HepG2 (cell line): ENCODE measurements around the gene FAM78A. TPM values are rescaled to one million over a fixed set of nuclear protein-coding genes. Genes with fewer than 3 reads are reported as not detected.

Experiments
- ATAC-seq: fragments of 200-7000 bp; cut with Tn5 transposase; 3 replicates; pipeline ENCODE4 v1.9.1; 2020; ENCODE audit warnings: mild to moderate bottlenecking, moderate library complexity
- BruUV-seq: library from RNA; stranded (reverse); fragments of 400-500 nt; replicated peaks from 2 replicates; lab custom pipeline; 2021; lab: Mats Ljungman, UMichigan
- CTCF ChIA-PET: fragments of 300-600 bp; formaldehyde crosslinking; extraction: SDS; loops from one replicate; lab custom pipeline; 2021; ENCODE audit warnings: low total read pairs, inconsistent platforms, low intra/inter-chr PET ratio; lab: Yijun Ruan, JAX
- POLR2A ChIA-PET: fragments of 350-600 bp; sonication (Branson Sonifier 250); formaldehyde crosslinking; loops from one replicate; lab custom pipeline; 2020; ENCODE audit warnings: antibody characterized with exemption, inconsistent platforms; lab: Yijun Ruan, JAX
- DNase-seq: peaks from one replicate; pipeline ENCODE4 v3.0.0-alpha.2; 2015; ENCODE audit warnings: low spot score
- FAIRE-seq: peaks from 3 replicates; lab custom pipeline; 2011; peaks lifted over from hg19 to GRCh38; lab: Jason Lieb, UNC
- H2AFZ ChIP-seq: one replicate; pipeline ENCODE4 v1.6.1; 2011; ENCODE audit warnings: low read length, inconsistent platforms
- H3K27ac ChIP-seq: fragments of 300-600 bp; 3 replicates; pipeline ENCODE4 v1.8.0; 2011; ENCODE audit warnings: mixed run types, mild to moderate bottlenecking, mixed read lengths, low read length, inconsistent platforms; ENCODE audit not compliant: insufficient read depth; ENCODE audit errors: extremely low read length
- H3K27me3 ChIP-seq, 2 experiments: fragments of 200-600 bp in 1 of 2; 2 replicates in 1 of 2; 3 replicates in 1 of 2; pipeline versions ENCODE4 v1.6.0 to v1.8.0; 2011; ENCODE audit warnings: low read length in 2 of 2, mild to moderate bottlenecking in 2 of 2, moderate library complexity in 2 of 2, inconsistent platforms in 1 of 2; ENCODE audit not compliant: insufficient read depth in 2 of 2, control insufficient read depth in 1 of 2
- H3K36me3 ChIP-seq, 2 experiments: fragments of 200-600 bp in 1 of 2; replicated peaks in 1 of 2; 2 replicates in 1 of 2; 3 replicates in 1 of 2; pipeline versions ENCODE4 v1.5.1 to v1.8.0; 2011; ENCODE audit warnings: low read length in 2 of 2, inconsistent platforms in 1 of 2; ENCODE audit not compliant: insufficient read depth in 2 of 2, control insufficient read depth in 1 of 2
- H3K4me1 ChIP-seq: 2 replicates; pipeline ENCODE4 v1.5.1; 2012; ENCODE audit warnings: low read length, inconsistent platforms; ENCODE audit not compliant: insufficient read depth
- H3K4me2 ChIP-seq: 2 replicates; pipeline ENCODE4 v1.6.0; 2011; ENCODE audit warnings: low read depth, low read length, inconsistent platforms
- H3K4me3 ChIP-seq, 3 experiments: fragments of 200-600 bp in 1 of 3; sonication (generic), shearing (Covaris generic) in 1 of 3; replicated peaks in 1 of 3; 2 replicates each; pipeline ENCODE4 v1.5.1; 2011 to 2016; ENCODE audit warnings: low read length in 3 of 3, inconsistent platforms in 2 of 3, low read depth in 2 of 3, mild to moderate bottlenecking in 2 of 3, control low read depth in 1 of 3, mixed read lengths in 1 of 3; ENCODE audit not compliant: insufficient read depth in 1 of 3
- H3K79me2 ChIP-seq: one replicate; pipeline ENCODE4 v1.6.1; 2011; ENCODE audit warnings: low read length, inconsistent platforms; ENCODE audit not compliant: insufficient read depth
- H3K9ac ChIP-seq: 2 replicates; pipeline ENCODE4 v1.6.0; 2011; ENCODE audit warnings: mild to moderate bottlenecking, low read depth, low read length, inconsistent platforms; ENCODE audit not compliant: insufficient read depth
- H3K9me3 ChIP-seq: 2 replicates; pipeline ENCODE4 v1.5.1; 2012; ENCODE audit warnings: mild to moderate bottlenecking, low read length
- H4K20me1 ChIP-seq: 2 replicates; pipeline ENCODE4 v1.6.0; 2011; ENCODE audit warnings: inconsistent platforms, mild to moderate bottlenecking, low read length, moderate library complexity; ENCODE audit not compliant: insufficient read depth
- ATF7-NPFF ChIP-seq: sonication (generic); formaldehyde crosslinking; IDR thresholded peaks from 2 replicates; pipeline ENCODE4 v1.8.1; 2023; ENCODE audit warnings: mild to moderate bottlenecking, low read depth, missing genetic modification reagents, moderate library complexity
- BCL6 ChIP-seq: IDR thresholded peaks from 2 replicates; pipeline ENCODE4 v1.6.1; 2016; ENCODE audit warnings: missing genetic modification reagents, missing compliant biosample characterization
- HIVEP1 ChIP-seq: sonication (generic); formaldehyde crosslinking; IDR thresholded peaks from 2 replicates; pipeline ENCODE4 v1.4.0; 2020; ENCODE audit warnings: mild to moderate bottlenecking, missing genetic modification reagents
- NFYB ChIP-seq: sonication (generic); formaldehyde crosslinking; IDR thresholded peaks from 2 replicates; pipeline ENCODE4 v1.4.0; 2020; ENCODE audit warnings: missing genetic modification reagents
- RARA ChIP-seq: IDR thresholded peaks from 2 replicates; pipeline ENCODE4 v1.6.1; 2016; ENCODE audit warnings: missing genetic modification reagents, missing compliant biosample characterization
- RXRA ChIP-seq: sonication (generic); formaldehyde crosslinking; IDR thresholded peaks from 2 replicates; pipeline ENCODE4 v1.5.1; 2020; ENCODE audit warnings: missing genetic modification reagents
- SAP130 ChIP-seq: IDR thresholded peaks from 2 replicates; pipeline ENCODE4 v1.6.1; 2016; ENCODE audit warnings: low read depth
- SRF ChIP-seq: IDR thresholded peaks from 2 replicates; pipeline ENCODE4 v1.6.1; 2011; ENCODE audit warnings: mild to moderate bottlenecking, low read depth, low read length, moderate library complexity
- ZNF234 ChIP-seq: sonication (generic); formaldehyde crosslinking; conservative IDR thresholded peaks from 2 replicates; pipeline ENCODE4 v1.5.1; 2020; ENCODE audit warnings: mild to moderate bottlenecking, missing genetic modification reagents
- ZNF263 ChIP-seq: sonication (generic); formaldehyde crosslinking; IDR thresholded peaks from 2 replicates; pipeline ENCODE4 v1.4.0; 2020; ENCODE audit warnings: missing genetic modification reagents
- WGBS: methylation state at CpG from one replicate; pipeline ENCODE4 v1.1.6; 2017; ENCODE audit warnings: low lambda C conversion rate; 5-methylcytosine and 5-hydroxymethylcytosine counted together
- in situ Hi-C: cut with HindIII; loops from 2 replicates; pipeline ENCODE4 v1.10.0; 2017; ENCODE audit warnings: low pct_unique_long_range_greater_than_20kb; ENCODE audit not compliant: extremely low pct_ligation_motif_present
- intact Hi-C: fragments of 100-400 bp; cut with micrococcal nuclease; formaldehyde crosslinking; loops from one replicate; pipeline ENCODE4 v1.10.0; 2022; ENCODE audit not compliant: unreplicated experiment
- polyA plus RNA-seq, 8 experiments: library from polyadenylated mRNA; depleted of rRNA in 3 of 8; stranded (reverse) in 7 of 8; unstranded in 1 of 8; fragments of >200 nt; fragmentation: Illumina TruSeq in 4 of 8; extraction: Trizol in 4 of 8; gene quantifications; 2 replicates each; pipeline versions ENCODE4 v1.2.1 to v1.2.3, GENCODE V29; 2011 to 2016; ENCODE audit warnings: low read depth in 4 of 8, missing spikeins in 1 of 8, mixed read lengths in 1 of 8; ENCODE audit not compliant: insufficient read depth in 1 of 8
- total RNA-seq, 5 experiments: library from RNA; depleted of rRNA; stranded (reverse); fragments of >200 nt; fragmentation: Illumina TruSeq; extraction: Trizol; gene quantifications; 2 replicates each; pipeline ENCODE4 v1.2.3, GENCODE V29; 2016; ENCODE audit warnings: low read depth in 1 of 5
- TF ChIP-seq, protein P1 (sequence below): sonication (generic); formaldehyde crosslinking; IDR thresholded peaks from 2 replicates; pipeline ENCODE4 v1.8.1; 2022; ENCODE audit warnings: mild to moderate bottlenecking, missing genetic modification reagents
- TF ChIP-seq, protein P2 (sequence below): sonication (generic); formaldehyde crosslinking; IDR thresholded peaks from 2 replicates; pipeline ENCODE4 v1.8.0; 2022; ENCODE audit warnings: missing genetic modification reagents, mild to moderate bottlenecking, moderate library complexity, borderline replicate concordance
- TF ChIP-seq, protein P3 (sequence below): sonication (generic); formaldehyde crosslinking; IDR thresholded peaks from 2 replicates; pipeline ENCODE4; 2020; ENCODE audit warnings: missing genetic modification reagents, mild to moderate bottlenecking, borderline replicate concordance

Gene FAM78A
- total and polyA plus RNA-seq, 2 of the 13 experiments (the other 11 are each of a cell fraction or from before 2014, with no cell fraction given) = 0.18 to 0.62 TPM

DNA sequence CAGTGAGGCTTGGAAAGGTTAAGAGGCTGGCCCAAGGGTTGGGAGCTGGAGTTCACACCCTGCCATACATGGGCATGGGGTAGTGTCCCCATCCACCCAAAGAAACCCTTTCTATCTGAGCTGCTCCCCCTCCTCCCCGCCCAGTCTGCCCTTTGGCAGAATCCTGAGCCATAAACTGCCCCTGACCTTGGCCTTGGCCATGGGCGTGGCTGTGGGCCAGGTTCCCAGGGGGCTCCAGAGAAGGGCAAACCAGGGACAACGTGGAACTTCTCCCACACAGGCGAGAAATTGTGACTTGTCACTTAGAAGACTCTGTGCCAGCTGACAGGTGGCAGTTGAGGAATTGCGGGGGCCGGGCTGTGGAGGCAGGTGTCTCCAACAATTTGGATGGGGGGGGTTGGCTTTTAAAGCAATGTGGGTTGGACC is 4.8 kb downstream of the FAM78A start:
- Histone ChIP-seq H3K27ac (no peak overlapping the region), H3K9ac (no peak overlapping the region), H3K27me3 (peaks cover 17 to 37% of the 10 kb centered on the region in 2 experiments), H3K4me3 (no peak overlapping the region), H2AFZ (no peak overlapping the region), H4K20me1 (no peaks in the 10 kb centered on the region), H3K9me3 (no peaks in the 10 kb centered on the region), H3K4me1 (peaks cover 77% of the 10 kb centered on the region), H3K4me2 (no peak overlapping the region), H3K36me3 (no peaks in the 10 kb centered on the region)
- 33% methylated on average over 6 of the region's 6 CpGs for WGBS
- no TSS peak for BruUV-seq
- intact Hi-C loops (loop anchor here (10.0 kb wide), 1 partner anchor 53 kb away; no protein-coding TSS in a partner anchor), in situ Hi-C loops (no loop called here)
- POLR2A ChIA-PET = interaction anchor here (0.6 kb wide), 1 partner anchor 772 kb away, joined by 4 read pairs; no protein-coding TSS in a partner anchor
- ATAC-seq (no peak), DNase-seq (no peak)
- TF ChIP-seq HIVEP1 (CRISPR knock-in tag) = no peak
- TF ChIP-seq SAP130 = no peak
- TF ChIP-seq RARA (CRISPR knock-in tag) = peak; percentile 70
- TF ChIP-seq ATF7-NPFF (CRISPR knock-in tag) = no peak
- TF ChIP-seq RXRA (CRISPR knock-in tag) = peak; percentile 34; the same call in 1 of the 2 replicates
- TF ChIP-seq NFYB (CRISPR knock-in tag) = no peak
- 0 out of 2 replicates have a peak, but pooled peaks have one; percentile 22 for TF ChIP-seq BCL6 (CRISPR knock-in tag)
- TF ChIP-seq, protein P1, sequence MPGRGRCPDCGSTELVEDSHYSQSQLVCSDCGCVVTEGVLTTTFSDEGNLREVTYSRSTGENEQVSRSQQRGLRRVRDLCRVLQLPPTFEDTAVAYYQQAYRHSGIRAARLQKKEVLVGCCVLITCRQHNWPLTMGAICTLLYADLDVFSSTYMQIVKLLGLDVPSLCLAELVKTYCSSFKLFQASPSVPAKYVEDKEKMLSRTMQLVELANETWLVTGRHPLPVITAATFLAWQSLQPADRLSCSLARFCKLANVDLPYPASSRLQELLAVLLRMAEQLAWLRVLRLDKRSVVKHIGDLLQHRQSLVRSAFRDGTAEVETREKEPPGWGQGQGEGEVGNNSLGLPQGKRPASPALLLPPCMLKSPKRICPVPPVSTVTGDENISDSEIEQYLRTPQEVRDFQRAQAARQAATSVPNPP (CRISPR knock-in tag) = no peak
- peak; percentile 37; the same call in 1 of the 2 replicates for TF ChIP-seq ZNF263 (CRISPR knock-in tag)
- peak; percentile 54; the same call in 1 of the 2 replicates for TF ChIP-seq SRF
- TF ChIP-seq, protein P2, sequence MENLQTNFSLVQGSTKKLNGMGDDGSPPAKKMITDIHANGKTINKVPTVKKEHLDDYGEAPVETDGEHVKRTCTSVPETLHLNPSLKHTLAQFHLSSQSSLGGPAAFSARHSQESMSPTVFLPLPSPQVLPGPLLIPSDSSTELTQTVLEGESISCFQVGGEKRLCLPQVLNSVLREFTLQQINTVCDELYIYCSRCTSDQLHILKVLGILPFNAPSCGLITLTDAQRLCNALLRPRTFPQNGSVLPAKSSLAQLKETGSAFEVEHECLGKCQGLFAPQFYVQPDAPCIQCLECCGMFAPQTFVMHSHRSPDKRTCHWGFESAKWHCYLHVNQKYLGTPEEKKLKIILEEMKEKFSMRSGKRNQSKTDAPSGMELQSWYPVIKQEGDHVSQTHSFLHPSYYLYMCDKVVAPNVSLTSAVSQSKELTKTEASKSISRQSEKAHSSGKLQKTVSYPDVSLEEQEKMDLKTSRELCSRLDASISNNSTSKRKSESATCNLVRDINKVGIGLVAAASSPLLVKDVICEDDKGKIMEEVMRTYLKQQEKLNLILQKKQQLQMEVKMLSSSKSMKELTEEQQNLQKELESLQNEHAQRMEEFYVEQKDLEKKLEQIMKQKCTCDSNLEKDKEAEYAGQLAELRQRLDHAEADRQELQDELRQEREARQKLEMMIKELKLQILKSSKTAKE = peak; percentile 42; the same call in 1 of the 2 replicates
- TF ChIP-seq ZNF234 (CRISPR knock-in tag) = no peak
- TF ChIP-seq, protein P3, sequence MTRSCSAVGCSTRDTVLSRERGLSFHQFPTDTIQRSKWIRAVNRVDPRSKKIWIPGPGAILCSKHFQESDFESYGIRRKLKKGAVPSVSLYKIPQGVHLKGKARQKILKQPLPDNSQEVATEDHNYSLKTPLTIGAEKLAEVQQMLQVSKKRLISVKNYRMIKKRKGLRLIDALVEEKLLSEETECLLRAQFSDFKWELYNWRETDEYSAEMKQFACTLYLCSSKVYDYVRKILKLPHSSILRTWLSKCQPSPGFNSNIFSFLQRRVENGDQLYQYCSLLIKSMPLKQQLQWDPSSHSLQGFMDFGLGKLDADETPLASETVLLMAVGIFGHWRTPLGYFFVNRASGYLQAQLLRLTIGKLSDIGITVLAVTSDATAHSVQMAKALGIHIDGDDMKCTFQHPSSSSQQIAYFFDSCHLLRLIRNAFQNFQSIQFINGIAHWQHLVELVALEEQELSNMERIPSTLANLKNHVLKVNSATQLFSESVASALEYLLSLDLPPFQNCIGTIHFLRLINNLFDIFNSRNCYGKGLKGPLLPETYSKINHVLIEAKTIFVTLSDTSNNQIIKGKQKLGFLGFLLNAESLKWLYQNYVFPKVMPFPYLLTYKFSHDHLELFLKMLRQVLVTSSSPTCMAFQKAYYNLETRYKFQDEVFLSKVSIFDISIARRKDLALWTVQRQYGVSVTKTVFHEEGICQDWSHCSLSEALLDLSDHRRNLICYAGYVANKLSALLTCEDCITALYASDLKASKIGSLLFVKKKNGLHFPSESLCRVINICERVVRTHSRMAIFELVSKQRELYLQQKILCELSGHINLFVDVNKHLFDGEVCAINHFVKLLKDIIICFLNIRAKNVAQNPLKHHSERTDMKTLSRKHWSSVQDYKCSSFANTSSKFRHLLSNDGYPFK = no peak
- TF ChIP-seq, all 625 proteins: peak for 6
- no peaks in the 10 kb centered on the region for H3K79me2 ChIP-seq
- CTCF ChIA-PET = no interaction called here
- FAIRE-seq = no peak
